GM12878 (cell line): Measurements from ENCODE around the gene PLOD3. TPM values are rescaled to one million over a fixed set of nuclear protein-coding genes. Genes with fewer than 3 reads are reported as not detected.

Source experiments
- ATAC-seq: fragments of 200-7000 bp; cut with Tn5 transposase; 3 replicates; pipeline ENCODE4 v1.9.1; 2020; ENCODE audit warnings: mild to moderate bottlenecking, moderate library complexity
- BruUV-seq: library from RNA; stranded (reverse); fragments of 400-500 nt; replicated peaks from 2 replicates; lab custom pipeline; 2021; lab: Mats Ljungman, UMichigan
- CTCF ChIA-PET: fragments of 300-600 bp; sonication (Branson Sonifier 250); formaldehyde crosslinking; extraction: SDS; loops from one replicate; lab custom pipeline; 2021; ENCODE audit warnings: inconsistent platforms; lab: Yijun Ruan, JAX
- POLR2A ChIA-PET: fragments of 350-600 bp; formaldehyde crosslinking; extraction: SDS; loops from one replicate; lab custom pipeline; 2021; ENCODE audit warnings: inconsistent platforms; lab: Charles Lee
- RAD21 ChIA-PET: fragments of 300-600 bp; sonication (Branson Sonifier 250); formaldehyde crosslinking; loops from one replicate; lab custom pipeline; 2023; ENCODE audit warnings: antibody characterized with exemption; ENCODE audit not compliant: unreplicated experiment; lab: Charles Lee
- SMC1A ChIA-PET: fragments of 300-600 bp; sonication (Branson Sonifier 250); formaldehyde crosslinking; loops from one replicate; lab custom pipeline; 2023; ENCODE audit not compliant: unreplicated experiment, uncharacterized antibody; lab: Charles Lee
- DNase-seq: peaks from one replicate; pipeline ENCODE4 v3.0.0-alpha.2; 2011; ENCODE audit warnings: low read depth, low spot score
- FAIRE-seq: peaks from 3 replicates; lab custom pipeline; 2011; peaks lifted over from hg19 to GRCh38; lab: Jason Lieb, UNC
- H2AFZ ChIP-seq: 2 replicates; pipeline ENCODE4 v1.6.0; 2011; ENCODE audit warnings: low read depth, low read length, control low read depth; ENCODE audit not compliant: control insufficient read depth
- H3K27ac ChIP-seq: 2 replicates; pipeline ENCODE4 v1.5.1; 2011; ENCODE audit warnings: control low read depth; ENCODE audit not compliant: control insufficient read depth, insufficient read depth
- H3K27me3 ChIP-seq, 2 experiments: replicated peaks in 1 of 2; 2 replicates each; pipeline versions ENCODE4 v1.6.0 to v1.6.1; 2011; ENCODE audit warnings: low read length in 1 of 2; ENCODE audit not compliant: control insufficient read depth in 2 of 2, insufficient read depth in 2 of 2
- H3K36me3 ChIP-seq, 2 experiments: 2 replicates each; pipeline ENCODE4 v1.5.1; 2011; ENCODE audit warnings: low read length in 1 of 2; ENCODE audit not compliant: control insufficient read depth in 2 of 2, insufficient read depth in 2 of 2
- H3K4me1 ChIP-seq: 2 replicates; pipeline ENCODE4 v1.6.1; 2011; ENCODE audit warnings: mild to moderate bottlenecking, low read length, moderate library complexity, mixed read lengths; ENCODE audit not compliant: control insufficient read depth, insufficient read depth
- H3K4me2 ChIP-seq: 2 replicates; pipeline ENCODE4 v1.6.0; 2011; ENCODE audit warnings: control low read depth; ENCODE audit not compliant: control insufficient read depth, insufficient read depth
- H3K4me3 ChIP-seq: fragments of 200-600 bp; sonication (generic); 2 replicates; pipeline ENCODE4 v1.5.1; 2016
- H3K79me2 ChIP-seq: 2 replicates; pipeline ENCODE4 v1.6.0; 2011; ENCODE audit warnings: low read length; ENCODE audit not compliant: control insufficient read depth, insufficient read depth
- H3K9ac ChIP-seq: 2 replicates; pipeline ENCODE4 v1.8.0; 2011; ENCODE audit warnings: low read length, control low read depth, mixed read lengths; ENCODE audit not compliant: control insufficient read depth, insufficient read depth
- H3K9me3 ChIP-seq: replicated peaks from 3 replicates; pipeline ENCODE4 v1.5.1; 2011; ENCODE audit warnings: mild to moderate bottlenecking, low read length; ENCODE audit not compliant: control insufficient read depth, insufficient read depth
- H4K20me1 ChIP-seq: 2 replicates; pipeline ENCODE4 v1.6.0; 2011; ENCODE audit not compliant: control insufficient read depth, insufficient read depth
- BMI1 ChIP-seq: fragments of 450-650 bp; IDR thresholded peaks from 2 replicates; pipeline ENCODE4 v1.6.1; 2016; ENCODE audit warnings: mild to moderate bottlenecking, moderate library complexity, borderline replicate concordance
- CBX3 ChIP-seq: fragments of 200-600 bp; sonication (generic); IDR thresholded peaks from 2 replicates; pipeline ENCODE4 v1.6.1; 2016; ENCODE audit warnings: low read depth, borderline replicate concordance
- EGR1 ChIP-seq, 2 experiments: IDR thresholded peaks; 1 replicate in 1 of 2; 2 replicates in 1 of 2; pipeline ENCODE4 v1.6.1; 2011 to 2012; ENCODE audit warnings: low read depth in 2 of 2, low read length in 2 of 2, borderline replicate concordance in 1 of 2, mild to moderate bottlenecking in 1 of 2, moderate library complexity in 1 of 2
- IRF3 ChIP-seq: fragments of 450-650 bp; IDR thresholded peaks from 2 replicates; pipeline ENCODE4 v1.6.1; 2014; ENCODE audit warnings: mild to moderate bottlenecking
- NFIC ChIP-seq: IDR thresholded peaks from 2 replicates; pipeline ENCODE4 v1.6.1; 2012; ENCODE audit warnings: low read depth, mild to moderate bottlenecking, inconsistent platforms, low read length, moderate library complexity
- PAX8 ChIP-seq: fragments of 450-650 bp; IDR thresholded peaks from 2 replicates; pipeline ENCODE4 v1.6.1; 2017; ENCODE audit warnings: mild to moderate bottlenecking, moderate library complexity
- SKIL ChIP-seq: fragments of 450-650 bp; IDR thresholded peaks from 2 replicates; pipeline ENCODE4 v1.6.1; 2017; ENCODE audit warnings: mild to moderate bottlenecking, low read depth, inconsistent platforms; ENCODE audit not compliant: poor library complexity, severe bottlenecking
- TAF1 ChIP-seq: IDR thresholded peaks from 2 replicates; pipeline ENCODE4 v1.6.1; 2011; ENCODE audit warnings: mild to moderate bottlenecking, low read depth, low read length, borderline replicate concordance
- TBL1XR1 ChIP-seq: IDR thresholded peaks from 2 replicates; pipeline ENCODE4 v1.6.1; 2012; ENCODE audit warnings: low read depth, low read length, improper control_type of control experiment
- USF2 ChIP-seq: IDR thresholded peaks from 2 replicates; pipeline ENCODE4 v1.6.1; 2011; ENCODE audit warnings: low read depth, low read length, improper control_type of control experiment, borderline replicate concordance
- WGBS: methylation state at CpG from one replicate; pipeline ENCODE4 v1.1.6; 2016; ENCODE audit warnings: low lambda C conversion rate; ENCODE audit not compliant: insufficient replicate concordance, insufficient coverage; ENCODE audit errors: missing lambda C conversion rate; 5-methylcytosine and 5-hydroxymethylcytosine counted together
- in situ Hi-C: fragments of 300-500 bp; cut with MboI; formaldehyde crosslinking; loops from 9 replicates; pipeline ENCODE4 v1.14.3; 2018; ENCODE audit warnings: mixed read lengths
- intact Hi-C: fragments of 100-400 bp; cut with micrococcal nuclease; formaldehyde crosslinking; loops from one replicate; pipeline ENCODE4 v1.14.2; 2022; ENCODE audit not compliant: unreplicated experiment
- polyA plus RNA-seq, 11 experiments: library from polyadenylated mRNA; depleted of rRNA in 4 of 11; unstranded in 6 of 11; stranded (reverse) in 5 of 11; fragments of >200 nt; fragmentation: Nextera tagmentation in 4 of 11; fragmentation: Illumina TruSeq in 1 of 11; extraction: Ambion mirVana in 4 of 11; extraction: Trizol in 1 of 11; gene quantifications; 1 replicate in 1 of 11; 2 replicates in 10 of 11; pipeline versions ENCODE4 v1.2.1 to v1.2.3, GENCODE V29; 2011 to 2016; ENCODE audit warnings: inconsistent platforms in 2 of 11, missing spikeins in 2 of 11, low read depth in 1 of 11
- total RNA-seq, 4 experiments: library from RNA; depleted of rRNA in 3 of 4; stranded (reverse); fragments of >200 nt in 3 of 4; fragmentation: Illumina TruSeq in 1 of 4; extraction: Trizol in 1 of 4; gene quantifications; 2 replicates each; pipeline versions ENCODE4 v1.2.1 to v1.2.3, GENCODE V29; 2013 to 2021

PLOD3 gene
- total and polyA plus RNA-seq, 10 of the 15 experiments (the other 5 are each of a cell fraction or from before 2014, with no cell fraction given), result 0.53 to 27.8 (median 15.1) TPM

- ChIA-PET RAD21 (interaction anchor here (0.9 to 2.5 kb wide), 2 partner anchors 23 to 26 kb away, joined by 3 to 32 read pairs; no protein-coding TSS in a partner anchor), SMC1A (interaction anchor here (1.7 kb wide), 1 partner anchor 41 kb away, joined by 3 read pairs; no protein-coding TSS in a partner anchor), POLR2A (no interaction called here), CTCF (interaction anchor here (1.0 to 6.1 kb wide), 2 partner anchors 10 to 25 kb away, joined by 4 to 80 read pairs; no protein-coding TSS in a partner anchor)
- Histone ChIP-seq H2AFZ (no peak overlapping the region), H3K4me3 (no peak overlapping the region), H3K27me3 (peaks cover 26 to 32% of the 10 kb centered on the region in 2 experiments), H3K79me2 (no peaks in the 10 kb centered on the region), H3K4me1 (peaks cover 11% of the 10 kb centered on the region), H3K27ac (no peak overlapping the region), H3K9me3 (no peaks in the 10 kb centered on the region; the same call in 2 of the 3 replicates), H3K9ac (no peak overlapping the region), H3K4me2 (no peak overlapping the region), H3K36me3 (no peaks in the 10 kb centered on the region), H4K20me1 (no peaks in the 10 kb centered on the region)
- TF ChIP-seq EGR1 (IDR thresholded peaks at IDR 0.05; ENCODE audit: borderline replicate concordance in 1 of 2, low read depth in 2 of 2, low read length in 2 of 2), result 0 out of 3 replicates have a peak, but pooled peaks of 1 of the 2 experiments have one; percentile 17
- TF ChIP-seq USF2, result no peak
- BruUV-seq, result no TSS peak
- no peak for FAIRE-seq
- ATAC-seq, result no peak
- intact Hi-C loops (no loop called here), in situ Hi-C loops (no loop called here)
- 39% methylated on average over 5 of the region's 11 CpGs for WGBS
- no peak for DNase-seq
Observed at GRCh38 chr7:101166648-101166908, 50.8 kb downstream of the PLOD3 start.

GRCh38 chr7:101165958-101166647 is 51.3 kb downstream of the PLOD3 start:
- 0 out of 2 replicates have a peak overlapping the region, but pooled peaks have one; percentile 10 for H2AFZ ChIP-seq
- H3K79me2 ChIP-seq, result no peaks in the 10 kb centered on the region
- FAIRE-seq (no peak), DNase-seq (no peak), ATAC-seq (no peak)
- peak overlapping the region; percentile 44; the same call in 1 of the 2 replicates for H3K4me3 ChIP-seq
- in situ Hi-C loops, result no loop called here
- H3K27me3 ChIP-seq, result peaks cover 21 to 29% of the 10 kb centered on the region in 2 experiments
- peak overlapping the region; percentile 84 for H3K4me2 ChIP-seq
- ChIA-PET CTCF (interaction anchor here (0.9 to 2.4 kb wide), 7 partner anchors 8 to 124 kb away, joined by 3 to 17 read pairs (median 5); no protein-coding TSS in a partner anchor), SMC1A (interaction anchor here (0.7 to 1.9 kb wide), 5 partner anchors 22 to 71 kb away, joined by 3 to 8 read pairs (median 3); no protein-coding TSS in a partner anchor), RAD21 (interaction anchor here (0.5 to 2.5 kb wide), 5 partner anchors 8 to 27 kb away, joined by 3 to 32 read pairs (median 3); no protein-coding TSS in a partner anchor), POLR2A (interaction anchor here (0.6 to 1.0 kb wide), 3 partner anchors 9 to 167 kb away, joined by 3 to 5 read pairs (median 4); partner anchors contain the start of genes PLOD3 and ZNHIT1)
- no peak overlapping the region for H3K27ac ChIP-seq
- no peaks in the 10 kb centered on the region; the same call in 2 of the 3 replicates for H3K9me3 ChIP-seq
- no TSS peak for BruUV-seq
- 13% methylated on average over 27 of the region's 38 CpGs for WGBS
- H3K4me1 ChIP-seq, result peaks cover 11% of the 10 kb centered on the region
- no peak overlapping the region for H3K9ac ChIP-seq
- no peaks in the 10 kb centered on the region for H3K36me3 ChIP-seq
- H4K20me1 ChIP-seq, result no peaks in the 10 kb centered on the region
- intact Hi-C loops, result no loop called here
- no peak for TF ChIP-seq CBX3
- TF ChIP-seq TBL1XR1, result no peak
- TF ChIP-seq TAF1, result no peak
- no peak for TF ChIP-seq IRF3
- TF ChIP-seq NFIC, result no peak
- no peak for TF ChIP-seq SKIL
- TF ChIP-seq BMI1, result no peak
- no peak for TF ChIP-seq PAX8
